NCI-H2227 (cell line): ENCODE data around the gene RBFOX1.

Source experiments
- DNase-seq: peaks from one replicate; lab custom pipeline; 2025; ENCODE audit not compliant: unreplicated experiment; lab: John Stamatoyannopoulos, UW

Gene RBFOX1

GRCh38 chr16:7332611-7333010 is at the start of gene RBFOX1:
TSS of gene RBFOX1 (plus strand) at chr16:7332845.
- no peak for DNase-seq

GRCh38 chr16:7284780-7285179 is 47.9 kb upstream of the RBFOX1 start:
- no peak for DNase-seq

- DNase-seq, result no peak
These were observed 47.1 kb upstream of the RBFOX1 start for GRCh38 chr16:7285520-7285919.

- no peak for DNase-seq
These were observed 43.3 kb upstream of the RBFOX1 start for GRCh38 chr16:7289299-7289698.

- DNase-seq, result no peak
These were observed 42.0 kb upstream of the RBFOX1 start for GRCh38 chr16:7290682-7291081.

GRCh38 chr16:7294020-7294419 is 38.6 kb upstream of the RBFOX1 start:
- no peak for DNase-seq

GRCh38 chr16:7303052-7303610 is 29.5 kb upstream of the RBFOX1 start:
- peak; percentile 51 for DNase-seq

- peak; percentile 12 for DNase-seq
These were observed 28.9 kb upstream of the RBFOX1 start for GRCh38 chr16:7303660-7304200.

- no peak for DNase-seq
These were observed 28.4 kb upstream of the RBFOX1 start for GRCh38 chr16:7304279-7304678.

GRCh38 chr16:7304958-7305357 is 27.7 kb upstream of the RBFOX1 start:
- DNase-seq, result no peak

- peak; percentile 49 for DNase-seq
These were observed 19.5 kb upstream of the RBFOX1 start for GRCh38 chr16:7313170-7313569.

GRCh38 chr16:7314163-7314562 is 18.5 kb upstream of the RBFOX1 start:
- no peak for DNase-seq

GRCh38 chr16:7315813-7316212 is 16.8 kb upstream of the RBFOX1 start:
- DNase-seq, result no peak

GRCh38 chr16:7316281-7316888 is 16.3 kb upstream of the RBFOX1 start:
- DNase-seq, result no peak

GRCh38 chr16:7317982-7318381 is 14.7 kb upstream of the RBFOX1 start:
- DNase-seq, result no peak

- DNase-seq, result no peak
These were observed 14.0 kb upstream of the RBFOX1 start for GRCh38 chr16:7318686-7319085.

- DNase-seq, result no peak
These were observed 13.1 kb upstream of the RBFOX1 start for GRCh38 chr16:7319514-7319913.

- no peak for DNase-seq
These were observed 11.0 kb upstream of the RBFOX1 start for GRCh38 chr16:7321661-7322060.

GRCh38 chr16:7324321-7324720 is 8.3 kb upstream of the RBFOX1 start:
- no peak for DNase-seq

- DNase-seq, result no peak
These were observed 6.8 kb upstream of the RBFOX1 start for GRCh38 chr16:7325834-7326233.

GRCh38 chr16:7330709-7331108 is 1.9 kb upstream of the RBFOX1 start:
- DNase-seq, result no peak

GRCh38 chr16:7331997-7332396 is 648 bp upstream of the RBFOX1 start:
- DNase-seq, result no peak

- DNase-seq, result no peak
These were observed 608 bp downstream of the RBFOX1 start for GRCh38 chr16:7333180-7333725.
